Peyer's patch (tissue), 4 donors: ENCODE results near the gene ARHGAP26.

ENCODE experiments used
- POLR2A ChIP-seq, 2 donors: fragments of 450-650 bp; IDR thresholded peaks; one replicate each; pipeline ENCODE4 v1.5.1; 2017; ENCODE audit warnings: antibody characterized with exemption in 2 of 2, mild to moderate bottlenecking in 2 of 2, moderate library complexity in 2 of 2
- TF ChIP-seq, protein P1 (sequence below), 6 experiments: fragments of 450-650 bp in 4 of 6; fragments of 200-600 bp in 2 of 6; sonication (generic) in 1 of 6; IDR thresholded peaks; one replicate each; pipeline ENCODE4 v1.5.1; 2017 to 2019; ENCODE audit warnings: antibody characterized with exemption in 6 of 6, mild to moderate bottlenecking in 3 of 6, moderate library complexity in 1 of 6

- TF ChIP-seq POLR2A (IDR thresholded peaks at IDR 0.05) = no peak
- TF ChIP-seq, protein P1, sequence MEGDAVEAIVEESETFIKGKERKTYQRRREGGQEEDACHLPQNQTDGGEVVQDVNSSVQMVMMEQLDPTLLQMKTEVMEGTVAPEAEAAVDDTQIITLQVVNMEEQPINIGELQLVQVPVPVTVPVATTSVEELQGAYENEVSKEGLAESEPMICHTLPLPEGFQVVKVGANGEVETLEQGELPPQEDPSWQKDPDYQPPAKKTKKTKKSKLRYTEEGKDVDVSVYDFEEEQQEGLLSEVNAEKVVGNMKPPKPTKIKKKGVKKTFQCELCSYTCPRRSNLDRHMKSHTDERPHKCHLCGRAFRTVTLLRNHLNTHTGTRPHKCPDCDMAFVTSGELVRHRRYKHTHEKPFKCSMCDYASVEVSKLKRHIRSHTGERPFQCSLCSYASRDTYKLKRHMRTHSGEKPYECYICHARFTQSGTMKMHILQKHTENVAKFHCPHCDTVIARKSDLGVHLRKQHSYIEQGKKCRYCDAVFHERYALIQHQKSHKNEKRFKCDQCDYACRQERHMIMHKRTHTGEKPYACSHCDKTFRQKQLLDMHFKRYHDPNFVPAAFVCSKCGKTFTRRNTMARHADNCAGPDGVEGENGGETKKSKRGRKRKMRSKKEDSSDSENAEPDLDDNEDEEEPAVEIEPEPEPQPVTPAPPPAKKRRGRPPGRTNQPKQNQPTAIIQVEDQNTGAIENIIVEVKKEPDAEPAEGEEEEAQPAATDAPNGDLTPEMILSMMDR (IDR thresholded peaks at IDR 0.05) = no peak
These were observed 359.9 kb downstream of the ARHGAP26 start for GRCh38 chr5:143129910-143130612.
